Nucleus accumbens (tissue), 56 donors: Measurements from ENCODE around the gene PERM1.

Source experiments
- DNase-seq, 56 donors: peaks; one replicate each; lab custom pipeline; 2025; lab: John Stamatoyannopoulos, UW

Gene PERM1

GRCh38 chr1:969260-969855 lies 12.5 kb downstream of the PERM1 start:
- no peak for DNase-seq

- DNase-seq = no peak
Measured at GRCh38 chr1:967466-968343, 14.2 kb downstream of the PERM1 start.

- peak in 2 of 56 donors; percentile 5 to 30 for DNase-seq
Measured at GRCh38 chr1:966704-967300, 15.1 kb downstream of the PERM1 start.

GRCh38 chr1:966135-966703 lies 15.7 kb downstream of the PERM1 start, which contains the start of gene PLEKHN1:
PLEKHN1 (plus strand) TSS chr1:966482; CDS start chr1:966532, 50 bp downstream.
- DNase-seq = no peak

- DNase-seq = no peak
Measured at GRCh38 chr1:965526-966134, 16.3 kb downstream of the PERM1 start.

- DNase-seq = no peak
Measured at GRCh38 chr1:964691-965525, 17.0 kb downstream of the PERM1 start.

- no peak for DNase-seq
Measured at GRCh38 chr1:963746-964525, 18.0 kb downstream of the PERM1 start.

- DNase-seq = no peak
Measured at GRCh38 chr1:963301-963651, 18.6 kb downstream of the PERM1 start.

GRCh38 chr1:962381-963300 lies 19.3 kb downstream of the PERM1 start:
- no peak for DNase-seq

- DNase-seq = no peak
Measured at GRCh38 chr1:961132-961669, 20.7 kb downstream of the PERM1 start.

- peak in 43 of 56 donors; percentile 4 to 80 (median 28) for DNase-seq
Measured at GRCh38 chr1:960363-961131, 21.3 kb downstream of the PERM1 start, which contains the start of gene KLHL17. KLHL17 (plus strand) TSS chr1:960584; CDS start chr1:960694, 110 bp downstream.

GRCh38 chr1:959731-960362 lies 22.0 kb downstream of the PERM1 start:
- no peak for DNase-seq

- DNase-seq = peak; percentile 28 to 95 (median 88)
Measured at GRCh38 chr1:958823-959730, 22.8 kb downstream of the PERM1 start, which contains the start of gene NOC2L. NOC2L (minus strand) TSS chr1:959256; CDS start chr1:959240, 16 bp downstream.

GRCh38 chr1:956636-957035 lies 25.3 kb downstream of the PERM1 start:
- no peak for DNase-seq

GRCh38 chr1:955474-955873 lies 26.4 kb downstream of the PERM1 start:
- no peak for DNase-seq
